ENCODE measurements around the gene JTB.

JTB gene

DNA sequence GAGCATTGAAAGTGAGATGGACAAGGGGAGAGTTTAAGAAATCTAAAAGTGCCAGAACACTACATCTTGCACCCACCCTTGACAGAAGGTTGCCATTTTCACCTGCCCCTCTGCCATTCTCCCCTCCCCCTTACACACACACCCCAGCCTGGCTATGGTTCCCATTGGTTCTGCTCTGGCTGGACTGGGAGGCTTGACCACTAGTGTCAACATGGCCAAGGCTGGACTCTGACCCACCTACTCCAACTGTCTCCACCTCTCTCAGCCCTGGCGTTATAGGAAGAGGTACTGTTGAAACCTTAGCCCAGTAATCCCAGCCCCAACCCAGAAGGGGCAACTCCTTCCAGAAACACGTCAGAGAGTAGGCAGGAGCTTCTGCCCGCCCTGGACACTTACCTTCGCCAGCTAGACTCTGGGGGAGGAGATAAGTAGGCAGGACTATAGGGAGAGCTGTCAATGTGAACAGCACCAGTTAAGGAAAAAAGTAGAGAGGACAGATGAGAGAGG, 23.6 kb downstream of the JTB start:
- DNase-seq (ENCODE audit: low spot score): no peak

GRCh38 chr1:153951801-153952200, 25.7 kb downstream of the JTB start:
- DNase-seq (ENCODE audit: low spot score): no peak

DNA sequence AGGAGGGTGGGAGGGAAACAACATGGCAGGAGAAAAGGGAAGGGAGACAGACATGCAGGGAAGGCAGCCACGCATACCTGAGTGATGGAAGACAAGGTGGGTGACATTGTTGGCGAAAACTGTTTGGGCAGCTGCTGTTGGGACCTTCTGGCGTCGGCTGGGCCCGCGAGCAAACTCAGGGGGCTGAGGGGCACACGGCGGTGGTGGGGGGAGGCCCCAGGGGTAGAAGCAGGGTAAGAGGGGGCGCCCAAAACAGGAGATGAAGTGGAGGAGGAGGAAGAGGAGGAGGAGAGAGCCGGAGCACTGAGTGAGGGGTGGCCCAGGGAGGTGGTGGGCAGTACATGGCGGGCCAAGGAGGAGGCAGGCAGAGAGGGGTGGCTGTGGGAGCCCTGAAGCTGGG, 26.3 kb downstream of the JTB start:
- DNase-seq (ENCODE audit: low spot score): no peak

- DNase-seq (ENCODE audit: low spot score): peak; percentile 97
Measured at GRCh38 chr1:153946622-153947241, 30.7 kb downstream of the JTB start, which contains the start of gene DENND4B. DENND4B (minus strand) TSS chr1:153946718; CDS start chr1:153944374, 2,344 bp downstream.

DNA sequence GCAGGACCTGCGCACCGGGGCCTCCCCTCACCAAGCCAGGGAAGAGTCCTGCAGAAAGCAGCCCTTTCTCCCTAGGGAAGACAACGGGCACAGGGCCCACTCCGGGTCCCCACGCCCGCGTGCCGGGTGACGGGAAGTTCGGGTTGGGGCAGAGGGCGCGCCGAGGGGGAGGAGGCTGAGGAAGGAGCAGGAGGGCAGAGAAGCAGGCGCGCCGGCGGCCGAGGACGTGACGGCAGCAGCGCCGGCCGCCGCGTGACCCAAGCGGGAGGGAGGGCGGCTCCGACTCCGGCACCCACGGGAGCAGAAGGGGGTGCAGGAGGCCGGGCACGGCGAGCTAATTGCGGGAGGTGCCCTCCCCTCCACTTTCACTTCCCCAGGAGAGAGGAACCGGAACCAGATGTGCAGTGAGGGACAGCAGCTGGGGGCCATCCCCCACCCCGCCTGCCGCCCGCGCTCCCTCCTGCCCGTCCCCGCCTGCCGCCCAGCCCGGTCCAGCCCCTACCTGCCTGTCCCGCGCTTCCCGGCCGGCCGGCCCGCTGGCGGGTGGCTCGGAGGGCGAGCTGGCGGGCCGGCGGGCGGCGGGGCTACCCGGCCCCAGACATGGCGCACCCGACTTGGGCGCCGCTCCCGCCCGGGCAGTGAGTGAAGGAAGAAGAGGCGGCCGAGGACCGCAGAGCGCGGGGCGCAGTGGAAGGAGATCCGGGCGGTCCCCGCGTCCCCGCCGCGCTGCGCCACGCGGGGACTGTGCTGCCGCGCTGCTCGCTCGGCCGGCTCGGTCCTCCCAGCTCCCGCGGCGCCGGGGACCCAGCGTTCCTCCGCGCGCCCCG, 31.5 kb downstream of the JTB start:
- peak; percentile 90 for DNase-seq (ENCODE audit: low spot score)

DNA sequence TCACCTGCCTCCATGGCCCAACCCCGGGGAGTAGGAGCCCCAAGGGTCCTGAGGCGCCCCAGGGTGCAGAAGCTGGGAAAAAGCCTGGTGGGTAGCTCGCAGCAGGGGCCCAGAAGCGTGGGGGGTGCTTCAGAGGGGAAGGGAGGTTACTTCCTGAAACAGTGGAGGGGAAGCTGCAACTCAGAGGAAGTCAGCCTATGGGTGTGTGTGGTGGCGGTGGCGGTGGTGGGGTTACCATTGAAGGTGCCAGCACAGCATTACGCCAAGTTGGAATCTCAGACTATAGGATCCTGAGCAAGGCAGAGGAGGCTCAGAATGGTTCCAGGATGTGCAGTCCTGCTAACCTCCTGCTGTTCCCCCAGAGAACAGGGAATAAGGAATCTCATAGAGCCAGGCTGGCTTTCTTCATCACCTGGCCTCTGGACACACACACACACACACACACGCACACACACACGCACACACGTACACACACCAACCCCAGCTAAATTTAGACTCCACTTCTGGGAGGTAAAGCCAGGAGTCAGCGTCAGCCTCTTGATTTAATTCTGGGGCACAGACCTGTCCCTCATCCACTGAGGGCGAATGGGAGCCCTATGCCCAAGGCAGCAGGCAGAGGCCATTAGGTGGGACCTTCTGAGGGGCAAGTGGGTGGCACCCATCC, 32.2 kb downstream of the JTB start:
- DNase-seq (ENCODE audit: low spot score): peak; percentile 38

- DNase-seq (ENCODE audit: low spot score): no peak
Measured at GRCh38 chr1:153944827-153945117, 32.7 kb downstream of the JTB start.

GRCh38 chr1:153944005-153944826, 33.3 kb downstream of the JTB start:
- no peak for DNase-seq (ENCODE audit: low spot score)

GRCh38 chr1:153942766-153943549, 34.5 kb downstream of the JTB start:
- DNase-seq (ENCODE audit: low spot score): no peak

- no peak for DNase-seq (ENCODE audit: low spot score)
Measured at GRCh38 chr1:153941826-153942725, 35.4 kb downstream of the JTB start.

- DNase-seq (ENCODE audit: low spot score): no peak
Measured at GRCh38 chr1:153940756-153941155, 36.7 kb downstream of the JTB start.

DNA sequence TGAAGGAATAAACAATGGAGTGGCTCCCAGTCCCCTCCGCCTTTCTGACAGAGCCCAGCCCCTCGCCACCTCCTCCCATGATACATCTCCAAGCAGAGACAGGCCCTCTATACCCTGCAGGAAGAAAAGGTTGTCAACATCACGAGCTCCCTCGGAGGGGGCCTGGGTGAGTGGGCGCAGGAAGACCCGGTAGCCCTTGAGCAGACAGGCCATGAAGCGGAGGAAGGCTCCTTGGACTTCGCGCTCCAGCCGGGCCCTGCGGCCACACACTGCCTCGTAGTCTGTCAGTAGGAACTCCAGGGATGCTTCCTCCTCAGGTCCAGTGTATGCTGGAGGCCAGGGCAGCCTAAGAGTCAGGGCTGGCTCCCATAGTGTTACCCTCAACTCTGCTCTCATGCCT, 38.0 kb downstream of the JTB start:
- no peak for DNase-seq (ENCODE audit: low spot score)

DNA sequence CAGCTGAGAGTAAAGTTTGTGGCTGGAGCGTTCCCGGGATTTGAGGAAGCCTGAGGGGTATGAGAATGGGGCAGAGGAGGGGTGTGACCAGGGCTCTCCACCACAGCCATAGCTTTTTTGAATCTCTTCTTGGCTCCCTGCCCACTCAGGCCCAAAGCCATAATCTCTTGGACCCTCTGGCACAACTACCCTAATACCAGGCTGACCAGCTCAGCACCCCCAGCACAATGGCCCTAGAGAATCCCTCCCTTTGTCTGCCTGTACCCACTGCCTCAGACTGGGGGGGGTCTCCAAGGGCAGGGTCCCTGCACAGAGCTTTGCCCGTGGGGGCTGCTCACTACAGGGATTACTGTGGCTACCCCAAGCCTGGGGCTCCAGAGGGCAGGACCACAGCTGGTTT, 38.5 kb downstream of the JTB start:
- no peak for DNase-seq (ENCODE audit: low spot score)

DNA sequence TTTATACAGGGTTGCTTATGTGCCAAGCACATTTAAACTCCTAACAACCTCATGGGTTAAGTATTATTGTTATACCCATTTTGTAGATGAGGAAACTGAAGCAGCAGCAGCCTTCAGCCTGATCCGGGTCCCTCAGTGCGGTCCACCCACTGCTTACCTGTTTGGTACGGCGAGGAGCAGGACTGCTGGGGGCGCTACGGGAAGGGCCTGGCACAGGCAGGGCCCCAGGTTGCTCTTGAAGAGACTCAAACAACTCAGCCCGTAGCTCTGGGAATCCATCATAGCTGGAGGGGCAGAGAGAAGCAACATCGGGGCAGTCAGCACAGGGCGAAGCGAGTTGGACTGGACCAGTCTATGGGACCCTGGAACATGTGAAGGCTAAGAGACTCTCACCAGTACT, 40.1 kb downstream of the JTB start:
- DNase-seq (ENCODE audit: low spot score): no peak

- no peak for DNase-seq (ENCODE audit: low spot score)
Measured at GRCh38 chr1:153936011-153936802, 41.3 kb downstream of the JTB start.

- DNase-seq (ENCODE audit: low spot score): no peak
Measured at GRCh38 chr1:153934746-153935145, 42.7 kb downstream of the JTB start.

DNA sequence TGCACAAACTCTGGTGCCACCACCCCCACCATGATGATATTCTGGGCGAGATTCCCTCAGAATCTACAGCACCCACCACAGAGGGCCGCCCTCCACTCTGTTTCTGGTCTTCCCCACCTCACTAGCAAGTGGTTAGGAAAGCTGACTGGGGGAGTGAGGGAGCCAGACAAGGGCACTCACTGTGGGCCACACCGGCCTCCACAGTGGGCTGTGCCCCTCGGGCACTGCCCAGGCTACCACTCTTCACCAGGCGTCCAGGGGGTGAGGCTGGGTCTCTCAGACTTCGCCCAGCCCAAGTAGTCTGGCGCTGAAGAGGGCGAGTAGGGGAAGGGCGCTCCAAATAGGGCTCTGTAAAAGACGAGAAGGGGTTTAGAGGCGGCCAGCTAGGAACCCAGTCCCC, 43.5 kb downstream of the JTB start:
- DNase-seq (ENCODE audit: low spot score): no peak

GRCh38 chr1:153933430-153933829, 44.0 kb downstream of the JTB start:
- no peak for DNase-seq (ENCODE audit: low spot score)
